LNCAP (cell line): ENCODE data around the gene H19.

Experiments
- TF ChIP-seq, protein P1 (sequence below): fragments of 450-650 bp; IDR thresholded peaks from 2 replicates; pipeline ENCODE4 v1.5.1; 2017; ENCODE audit warnings: mild to moderate bottlenecking

The H19 gene

DNA sequence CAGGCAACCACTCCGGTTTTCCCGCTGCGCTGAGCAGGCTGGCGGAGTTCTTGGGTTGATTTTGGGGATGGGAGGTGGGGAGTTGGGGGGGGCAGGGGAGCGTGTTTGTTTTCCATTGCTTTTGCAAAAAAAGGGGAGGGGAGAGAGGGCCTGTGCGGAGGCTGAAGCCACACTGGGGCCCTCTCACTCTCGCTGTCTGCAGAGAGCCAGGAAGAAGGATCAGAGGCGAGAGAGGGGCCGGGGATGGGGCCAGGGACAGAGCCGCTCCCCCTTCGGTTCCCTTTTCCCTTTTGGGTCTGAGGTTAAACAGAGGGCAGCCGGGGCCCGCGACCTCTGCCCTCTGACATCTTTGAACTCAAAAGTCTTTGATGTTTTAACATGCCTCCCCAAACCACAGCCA, 17.4 kb upstream of the H19 start:
- TF ChIP-seq, protein P1, sequence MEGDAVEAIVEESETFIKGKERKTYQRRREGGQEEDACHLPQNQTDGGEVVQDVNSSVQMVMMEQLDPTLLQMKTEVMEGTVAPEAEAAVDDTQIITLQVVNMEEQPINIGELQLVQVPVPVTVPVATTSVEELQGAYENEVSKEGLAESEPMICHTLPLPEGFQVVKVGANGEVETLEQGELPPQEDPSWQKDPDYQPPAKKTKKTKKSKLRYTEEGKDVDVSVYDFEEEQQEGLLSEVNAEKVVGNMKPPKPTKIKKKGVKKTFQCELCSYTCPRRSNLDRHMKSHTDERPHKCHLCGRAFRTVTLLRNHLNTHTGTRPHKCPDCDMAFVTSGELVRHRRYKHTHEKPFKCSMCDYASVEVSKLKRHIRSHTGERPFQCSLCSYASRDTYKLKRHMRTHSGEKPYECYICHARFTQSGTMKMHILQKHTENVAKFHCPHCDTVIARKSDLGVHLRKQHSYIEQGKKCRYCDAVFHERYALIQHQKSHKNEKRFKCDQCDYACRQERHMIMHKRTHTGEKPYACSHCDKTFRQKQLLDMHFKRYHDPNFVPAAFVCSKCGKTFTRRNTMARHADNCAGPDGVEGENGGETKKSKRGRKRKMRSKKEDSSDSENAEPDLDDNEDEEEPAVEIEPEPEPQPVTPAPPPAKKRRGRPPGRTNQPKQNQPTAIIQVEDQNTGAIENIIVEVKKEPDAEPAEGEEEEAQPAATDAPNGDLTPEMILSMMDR = no peak

DNA sequence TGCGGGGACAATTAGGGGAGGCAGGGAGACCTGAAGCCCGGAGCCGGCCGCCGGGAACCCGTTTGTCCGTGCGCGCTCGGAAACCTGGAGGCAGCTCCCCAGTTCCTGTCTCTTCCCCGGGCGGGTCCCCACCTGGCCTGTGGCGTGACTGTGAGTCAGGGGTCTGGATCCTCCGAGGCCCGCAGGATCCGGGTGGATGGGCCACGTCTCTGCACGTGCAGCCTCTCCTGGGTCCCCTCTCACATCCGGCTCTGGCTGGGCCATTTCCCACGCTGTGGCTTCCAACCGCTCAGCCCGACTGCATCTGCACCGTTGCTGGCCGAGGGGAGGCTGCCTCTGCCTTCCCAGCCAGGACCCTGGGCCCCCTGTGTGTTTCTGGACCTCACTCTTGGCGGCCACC, 14.8 kb upstream of the H19 start:
- TF ChIP-seq, protein P1 = no peak

DNA sequence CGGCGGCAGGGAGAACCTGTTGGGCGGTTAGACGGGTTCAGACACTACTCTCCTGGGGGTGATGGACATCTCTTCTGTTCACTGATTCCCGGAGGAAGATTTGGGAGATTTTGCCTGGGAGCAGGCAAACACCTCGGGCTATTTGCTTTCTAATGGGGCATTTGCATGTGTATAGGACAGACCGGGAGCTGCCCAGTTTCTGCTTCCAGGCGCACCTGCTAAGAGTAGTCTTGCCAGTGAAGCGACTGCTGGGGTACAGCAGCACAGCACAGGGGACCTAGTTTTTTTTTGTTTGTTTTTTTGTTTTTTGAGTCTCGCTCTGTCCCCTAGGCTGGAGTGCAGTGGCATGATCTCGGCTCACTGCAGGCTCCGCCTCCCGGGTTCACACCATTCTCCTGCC, 6.8 kb upstream of the H19 start:
- TF ChIP-seq, protein P1 = no peak

DNA sequence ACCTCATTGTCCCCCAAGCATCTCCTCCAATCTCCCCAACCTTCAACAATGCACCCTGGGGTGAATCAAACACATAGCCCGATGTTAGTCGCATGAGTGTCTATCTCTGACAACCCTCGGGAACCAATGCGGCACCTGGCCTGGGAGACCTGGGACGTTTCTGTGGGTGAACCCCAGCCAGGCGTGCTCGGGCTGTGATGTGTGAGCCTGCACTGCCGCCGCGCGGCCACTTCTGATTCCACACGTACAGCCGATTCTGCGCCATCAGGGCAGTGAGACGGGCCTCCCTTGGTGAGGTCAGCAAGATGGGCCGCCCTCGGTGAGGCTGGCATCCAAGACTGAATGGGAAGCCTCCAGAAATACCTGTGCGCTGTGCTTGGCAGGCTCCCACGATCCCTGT, 5.2 kb upstream of the H19 start:
- TF ChIP-seq, protein P1 = no peak

DNA sequence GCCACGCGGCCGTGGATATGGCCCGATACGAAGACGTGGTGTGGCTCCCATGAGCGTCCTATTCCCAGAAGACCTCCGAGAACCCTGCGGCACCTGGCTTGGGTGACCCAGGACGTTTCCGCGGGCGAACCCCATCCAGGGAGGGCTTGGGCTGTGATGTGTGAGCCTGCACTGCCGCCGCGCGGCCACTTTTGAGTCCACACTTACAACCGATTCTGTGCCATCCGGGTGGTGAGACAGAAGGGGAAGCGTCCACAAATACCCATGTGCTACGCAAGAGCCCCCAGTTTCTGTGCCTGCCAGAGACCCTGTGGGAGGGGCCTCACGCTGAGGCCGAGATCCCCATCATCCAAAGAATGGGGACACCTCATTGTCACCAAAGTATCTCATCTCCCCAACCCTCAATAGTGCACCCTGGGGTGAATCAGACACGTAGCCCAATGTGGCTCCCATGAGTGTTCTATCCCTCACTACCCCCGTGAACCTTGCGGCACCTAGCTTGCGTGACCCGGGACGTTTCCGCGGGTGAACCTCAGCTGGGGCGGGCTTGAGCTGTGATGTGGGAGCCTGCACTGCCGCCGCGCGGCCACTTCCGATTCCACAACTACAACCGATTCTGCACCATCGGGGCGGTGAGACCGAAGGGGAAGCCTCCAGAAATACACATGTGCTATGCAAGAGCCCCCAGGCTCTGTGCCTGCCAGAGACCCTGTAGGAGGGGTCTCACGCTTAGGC, 4.6 kb upstream of the H19 start:
- TF ChIP-seq, protein P1 = no peak

DNA sequence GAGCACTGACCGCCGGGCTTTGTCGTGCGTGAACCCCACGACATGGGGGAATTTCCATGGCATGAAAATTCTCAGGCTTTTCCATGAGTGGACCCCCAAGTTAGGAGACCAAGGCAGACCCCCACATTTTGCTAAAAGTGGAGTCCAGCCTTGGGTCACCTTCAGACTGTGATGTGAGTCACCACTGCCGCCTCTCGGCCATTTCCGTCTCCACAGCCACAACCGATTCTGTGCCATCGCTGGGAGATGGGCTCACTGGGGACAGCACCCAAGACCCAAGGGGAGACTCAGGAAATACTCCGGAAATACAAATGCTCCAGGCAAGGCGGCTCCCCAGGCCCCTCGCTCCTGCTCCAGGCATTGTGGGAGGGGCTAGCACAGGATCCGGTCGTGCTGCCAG, 1.2 kb upstream of the H19 start:
- TF ChIP-seq, protein P1 = no peak

DNA sequence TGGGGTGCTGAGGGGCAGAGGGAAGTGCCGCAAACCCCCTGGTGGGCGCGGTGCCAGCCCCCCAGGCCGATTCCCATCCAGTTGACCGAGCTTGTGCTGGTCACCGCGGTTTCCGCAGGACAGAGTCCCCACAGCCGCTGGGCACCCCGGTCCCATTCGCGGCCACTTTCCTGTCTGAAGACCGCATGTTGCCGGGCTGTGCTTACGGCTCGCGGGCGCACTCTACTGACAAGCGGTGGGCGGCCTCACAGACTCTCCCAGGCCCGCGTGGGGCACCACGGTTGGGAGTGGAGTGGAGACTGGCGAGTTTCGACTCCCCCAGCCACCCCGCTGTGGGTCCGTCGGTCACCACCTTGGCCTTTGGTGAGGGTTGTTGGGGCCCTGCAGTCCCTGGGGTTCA, 648 bp upstream of the H19 start:
- TF ChIP-seq, protein P1 = no peak

DNA sequence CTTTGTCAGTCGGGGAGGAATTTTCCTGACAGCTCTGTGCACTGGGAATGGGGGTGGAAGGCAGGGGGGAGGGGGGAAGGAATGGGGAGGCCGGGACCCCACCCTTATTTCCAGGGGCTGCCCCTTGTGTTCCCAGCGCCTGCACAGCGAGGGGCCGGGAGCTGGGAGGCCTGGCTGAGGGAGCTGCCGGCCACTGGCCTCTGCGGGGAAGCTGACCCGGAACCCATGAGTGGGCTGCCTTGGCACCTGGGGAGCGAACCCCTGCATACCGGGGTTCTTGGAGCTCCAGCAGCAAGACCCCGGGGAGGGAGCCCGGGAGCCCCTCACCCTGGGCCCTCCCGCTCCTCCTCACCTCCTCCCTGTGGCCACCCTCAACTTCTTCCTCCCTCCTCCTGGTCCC, 3.5 kb downstream of the H19 start:
- TF ChIP-seq, protein P1 = no peak
